ENCODE measurements around the gene FAM83D. TPM values are rescaled to one million over a fixed set of nuclear protein-coding genes. Genes with fewer than 3 reads are reported as not detected.
"Not testable (repeated sequence)": the region's sequence is repeated elsewhere in the genome, so short reads cannot be mapped to it uniquely, and the experiment has no call there.

The FAM83D gene
- total RNA-seq, 4 donors from 2014 or later, result 8.7 to 17.4 (median 14.0) TPM

DNA sequence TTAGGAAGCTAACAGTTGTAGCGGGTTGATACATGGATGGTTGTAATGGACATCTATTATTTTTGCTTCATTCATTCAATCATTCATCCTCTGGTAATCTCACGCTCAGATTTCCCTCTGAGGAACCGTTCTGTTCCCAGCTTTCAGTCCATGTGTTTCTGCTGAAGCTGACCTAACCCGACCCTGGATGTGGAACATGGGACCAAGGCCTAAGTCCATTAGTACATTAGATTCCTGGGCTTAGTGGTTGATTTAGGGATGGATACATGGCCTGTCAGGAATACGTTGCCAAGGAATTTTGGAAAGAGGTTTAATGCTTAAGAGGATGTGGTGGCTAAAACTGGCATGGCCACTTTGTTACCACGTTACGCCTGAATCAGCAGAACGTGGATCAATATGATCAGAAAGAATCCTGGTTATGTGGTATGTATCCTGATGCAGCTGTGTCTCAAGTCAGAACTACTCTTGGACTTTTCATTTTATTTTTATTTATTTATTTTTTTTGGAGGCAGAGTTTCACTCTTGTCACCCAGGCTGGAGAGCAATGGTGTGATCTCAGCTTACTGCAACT is 31.8 kb downstream of the FAM83D start:
- WGBS, 2 donors, result 83 to 91% methylated on average over 8 of the region's 8 CpGs
- no peak overlapping the region for H3K4me3 ChIP-seq (ENCODE audit: low read depth, poor library complexity, severe bottlenecking)
- DNase-seq (ENCODE audit: low spot score in 2 of 2), result no peak
- intact Hi-C loops (cut with DNase I; ENCODE audit: low total_unique reads), result no loop called here
- TF ChIP-seq, protein P1, sequence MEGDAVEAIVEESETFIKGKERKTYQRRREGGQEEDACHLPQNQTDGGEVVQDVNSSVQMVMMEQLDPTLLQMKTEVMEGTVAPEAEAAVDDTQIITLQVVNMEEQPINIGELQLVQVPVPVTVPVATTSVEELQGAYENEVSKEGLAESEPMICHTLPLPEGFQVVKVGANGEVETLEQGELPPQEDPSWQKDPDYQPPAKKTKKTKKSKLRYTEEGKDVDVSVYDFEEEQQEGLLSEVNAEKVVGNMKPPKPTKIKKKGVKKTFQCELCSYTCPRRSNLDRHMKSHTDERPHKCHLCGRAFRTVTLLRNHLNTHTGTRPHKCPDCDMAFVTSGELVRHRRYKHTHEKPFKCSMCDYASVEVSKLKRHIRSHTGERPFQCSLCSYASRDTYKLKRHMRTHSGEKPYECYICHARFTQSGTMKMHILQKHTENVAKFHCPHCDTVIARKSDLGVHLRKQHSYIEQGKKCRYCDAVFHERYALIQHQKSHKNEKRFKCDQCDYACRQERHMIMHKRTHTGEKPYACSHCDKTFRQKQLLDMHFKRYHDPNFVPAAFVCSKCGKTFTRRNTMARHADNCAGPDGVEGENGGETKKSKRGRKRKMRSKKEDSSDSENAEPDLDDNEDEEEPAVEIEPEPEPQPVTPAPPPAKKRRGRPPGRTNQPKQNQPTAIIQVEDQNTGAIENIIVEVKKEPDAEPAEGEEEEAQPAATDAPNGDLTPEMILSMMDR (IDR thresholded peaks at IDR 0.05), result no peak
- no peak for TF ChIP-seq POLR2A (IDR thresholded peaks at IDR 0.05)

DNA sequence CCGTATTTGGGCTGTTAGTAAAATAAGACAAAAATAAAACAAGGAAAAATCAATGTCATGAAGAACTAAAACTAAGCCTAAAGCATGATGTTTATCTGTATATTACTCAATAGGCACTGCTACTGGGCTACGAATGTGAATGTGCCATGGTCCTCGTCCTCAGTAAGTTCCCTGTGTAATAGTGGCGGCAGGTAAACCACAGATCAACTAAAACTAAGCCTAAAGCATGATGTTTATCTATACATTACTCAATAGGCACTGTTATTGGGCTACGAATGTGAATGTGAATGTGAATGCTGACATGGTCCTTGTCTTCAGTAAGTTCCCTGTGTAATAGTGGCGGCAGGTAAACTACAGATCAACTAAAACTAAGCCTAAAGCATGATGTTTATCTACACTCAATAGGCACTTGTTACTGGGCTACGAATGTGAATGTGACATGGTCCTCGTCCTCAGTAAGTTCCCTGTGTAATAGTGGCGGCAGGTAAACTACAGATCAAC is 34.0 kb downstream of the FAM83D start:
- intact Hi-C loops (cut with DNase I; ENCODE audit: low total_unique reads); DNase-seq (ENCODE audit: low spot score in 2 of 2); H3K4me3 ChIP-seq (ENCODE audit: low read depth, poor library complexity, severe bottlenecking): not testable (repeated sequence)
- WGBS, 2 donors, result 88 to 89% methylated on average over 9 of the region's 9 CpGs

DNA sequence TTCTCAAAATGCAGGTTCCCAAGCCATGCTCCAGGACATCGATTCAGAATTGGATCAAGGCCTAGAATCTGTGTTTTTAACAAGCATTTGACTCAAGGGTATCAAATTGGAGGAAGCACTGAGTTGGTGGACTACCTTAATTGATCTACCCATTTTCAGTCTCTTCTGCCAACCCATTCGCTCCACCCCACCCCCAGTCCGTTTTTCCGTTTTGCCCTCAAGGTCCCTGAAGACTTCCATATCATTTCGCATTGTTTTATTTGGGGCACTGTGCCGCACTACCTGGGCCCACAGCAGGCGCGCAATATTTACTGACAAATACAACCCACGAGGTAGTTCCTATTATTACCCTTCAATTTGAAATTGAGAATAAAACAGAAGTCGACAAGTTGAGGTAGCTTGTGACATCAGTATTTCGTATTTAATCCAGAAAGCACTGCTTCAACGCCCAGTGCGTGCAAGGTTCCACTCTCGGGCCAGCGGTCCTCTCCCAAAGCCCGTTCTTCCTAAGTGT is 35.4 kb downstream of the FAM83D start:
- H3K4me3 ChIP-seq (ENCODE audit: low read depth, poor library complexity, severe bottlenecking), result peak overlapping the region; percentile 30
- 10% methylated on average over 16 of the region's 16 CpGs for WGBS, 2 donors
- TF ChIP-seq, protein P1 (IDR thresholded peaks at IDR 0.05), result no peak
- TF ChIP-seq POLR2A (IDR thresholded peaks at IDR 0.05), result no peak
- no peak for DNase-seq (ENCODE audit: low spot score in 2 of 2)
- intact Hi-C loops (cut with DNase I; ENCODE audit: low total_unique reads), result no loop called here

DNA sequence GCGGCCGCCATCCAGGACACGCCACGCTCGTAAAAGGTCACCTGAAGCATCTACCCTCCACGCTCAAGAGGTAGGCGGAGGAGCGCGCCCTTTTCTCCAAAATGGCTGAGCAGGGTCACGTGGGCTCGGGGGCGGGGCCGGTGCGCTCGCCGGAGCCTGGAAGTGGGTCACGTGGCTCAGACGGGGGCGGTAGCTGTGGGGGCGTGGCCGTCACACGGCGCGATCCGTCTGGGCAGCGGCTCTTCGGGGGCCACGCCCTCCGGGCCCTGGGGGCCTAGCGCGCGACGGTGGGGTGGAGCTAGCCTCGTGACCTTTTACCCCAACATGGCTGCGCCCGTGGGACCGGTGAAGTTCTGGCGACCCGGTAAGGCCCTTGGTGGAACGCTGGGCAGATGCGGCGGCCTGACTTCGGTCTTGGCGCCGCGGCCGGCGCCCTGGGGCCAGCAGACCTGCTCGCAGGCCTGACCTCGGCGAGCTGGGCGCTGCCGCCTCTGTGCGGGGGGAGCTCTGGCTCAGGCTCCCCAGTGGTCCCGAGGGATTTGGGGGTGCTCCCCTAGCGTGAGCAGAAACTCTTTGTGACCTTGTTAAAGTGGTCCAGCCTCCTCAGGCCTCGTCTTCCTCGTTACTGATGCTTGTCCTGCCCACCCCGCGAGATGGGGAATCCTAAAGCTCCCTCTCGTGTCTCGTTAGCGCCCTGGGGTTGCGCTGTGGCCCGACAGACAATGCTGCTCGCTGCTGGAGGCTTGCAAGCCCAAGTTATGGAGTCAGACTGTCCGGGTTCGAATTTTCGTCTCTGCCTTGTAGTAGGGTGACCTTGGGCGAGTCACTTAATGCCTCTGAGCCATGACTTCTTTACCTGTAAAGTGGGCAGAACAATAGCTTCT is 36.1 kb downstream of the FAM83D start, which contains the start of gene DHX35:
DHX35 (plus strand) TSS at position 301 of the 884 bp plus-strand sequence; CDS start at position 325, 24 bp downstream.
- 0 to 1% methylated on average over 20 to 55 of the region's 70 CpGs for WGBS, 2 donors
- no peak for TF ChIP-seq POLR2A (IDR thresholded peaks at IDR 0.05)
- TF ChIP-seq, protein P1 (IDR thresholded peaks at IDR 0.05), result peak in 1 of 3 donors; percentile 9
- DNase-seq (ENCODE audit: low spot score in 2 of 2), result peak; percentile 97 to 100
- peak within 1 kb of the TSS; percentile 71 for H3K4me3 ChIP-seq (ENCODE audit: low read depth, poor library complexity, severe bottlenecking)
- intact Hi-C loops (cut with DNase I; ENCODE audit: low total_unique reads), result no loop called here

DNA sequence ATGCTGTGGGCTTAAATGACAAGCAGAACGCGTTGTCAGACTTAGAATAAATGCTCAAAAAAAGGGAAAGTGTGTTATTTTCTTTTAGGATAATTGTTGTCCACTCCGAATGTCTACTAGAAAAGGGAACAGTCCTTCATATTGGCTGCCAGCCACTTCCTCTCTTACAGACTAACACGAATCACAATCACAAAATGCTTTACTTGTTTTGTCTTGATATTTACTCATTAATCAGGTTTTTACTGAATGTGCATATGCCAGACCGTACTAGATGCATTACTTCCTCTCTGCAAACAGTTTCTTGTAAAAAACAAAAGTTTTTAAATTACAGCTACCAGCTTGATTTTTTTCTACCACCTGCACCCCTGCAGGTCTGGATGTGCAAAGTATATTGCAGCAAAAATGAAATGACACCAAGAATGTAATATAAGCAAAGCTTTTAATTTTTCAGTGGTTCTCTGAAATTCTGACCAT is 36.7 kb downstream of the FAM83D start:
- TF ChIP-seq POLR2A (IDR thresholded peaks at IDR 0.05), result no peak
- TF ChIP-seq, protein P1 (IDR thresholded peaks at IDR 0.05), result no peak
- H3K4me3 ChIP-seq (ENCODE audit: low read depth, poor library complexity, severe bottlenecking), result peak overlapping the region; percentile 71
- 3 to 11% methylated on average over 5 of the region's 5 CpGs for WGBS, 2 donors
- DNase-seq (ENCODE audit: low spot score in 2 of 2), result no peak
- intact Hi-C loops (cut with DNase I; ENCODE audit: low total_unique reads), result no loop called here

DNA sequence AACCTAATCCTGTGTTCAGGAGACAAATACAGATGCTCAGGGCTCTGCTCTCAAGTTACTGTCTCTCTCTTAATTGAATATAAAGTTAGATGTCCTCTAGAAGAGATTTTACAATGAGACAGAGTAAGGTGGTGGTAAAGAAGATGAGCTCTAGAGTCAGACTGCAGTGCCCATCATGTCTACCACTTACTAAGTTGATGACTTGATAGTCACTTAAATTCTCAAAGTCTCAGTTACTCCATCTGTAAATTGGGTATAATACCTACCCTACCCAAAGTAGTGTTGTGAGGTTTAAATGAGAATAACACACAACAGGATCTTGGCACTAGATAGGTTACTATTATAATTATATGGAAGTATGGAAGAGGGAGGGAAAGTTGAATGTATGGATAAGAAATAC is 37.5 kb downstream of the FAM83D start:
- H3K4me3 ChIP-seq (ENCODE audit: low read depth, poor library complexity, severe bottlenecking), result no peak overlapping the region
- DNase-seq (ENCODE audit: low spot score in 2 of 2), result no peak
- TF ChIP-seq, protein P1 (IDR thresholded peaks at IDR 0.05), result no peak
- no peak for TF ChIP-seq POLR2A (IDR thresholded peaks at IDR 0.05)
- intact Hi-C loops (cut with DNase I; ENCODE audit: low total_unique reads), result no loop called here
